Erythroblast (primary cell): ENCODE measurements around the gene FOXP2.

Experiments used
- GATA1 ChIP-seq: IDR thresholded peaks from 2 replicates; pipeline ENCODE4 v1.6.1; 2011; ENCODE audit warnings: low read depth, mild to moderate bottlenecking, control low read depth, low read length, moderate library complexity
- POLR2A ChIP-seq: IDR thresholded peaks from 2 replicates; pipeline ENCODE4 v1.6.1; 2011; ENCODE audit warnings: mild to moderate bottlenecking, low read length

DNA sequence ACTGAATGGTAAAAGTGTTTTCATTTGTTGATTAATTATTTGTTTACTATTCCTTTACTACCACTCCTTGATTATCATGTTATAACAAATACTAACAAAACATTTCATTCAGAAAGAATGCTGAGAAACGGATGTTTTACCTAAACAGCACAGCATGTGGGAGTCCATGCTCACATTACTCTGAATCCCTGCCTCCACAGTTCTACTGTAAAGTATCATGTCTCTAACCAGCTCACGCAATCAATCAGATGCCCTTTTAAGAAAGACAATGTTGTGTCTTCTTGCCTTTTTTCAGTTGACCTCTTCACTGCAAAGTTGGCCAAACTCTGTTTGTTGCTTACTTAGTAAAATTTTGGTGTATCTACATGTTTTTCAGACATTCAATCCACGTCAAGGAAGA is 274.8 kb downstream of the FOXP2 start:
- TF ChIP-seq POLR2A (no peak), GATA1 (no peak)
